Liver (tissue), 9 donors: Measurements from ENCODE around the gene COL8A2. TPM values are rescaled to one million over a fixed set of nuclear protein-coding genes. Genes with fewer than 3 reads are reported as not detected.
A peak's percentile ranks its signal among the peaks of the same experiment; 100 is the strongest.

Experiments used
- DNase-seq: peaks from one replicate; pipeline ENCODE4 v3.0.0-alpha.2; 2017; ENCODE audit warnings: low spot score
- H3K27ac ChIP-seq, 2 donors: one replicate each; pipeline ENCODE4 v1.7.0; 2013; ENCODE audit warnings: inconsistent platforms in 2 of 2, low read length in 2 of 2, control low read depth in 1 of 2, low read depth in 1 of 2, mild to moderate bottlenecking in 1 of 2
- H3K27me3 ChIP-seq, 4 donors: one replicate each; pipeline versions ENCODE4 v1.6.1 to v1.7.0; 2013; ENCODE audit warnings: low read length in 3 of 4, inconsistent platforms in 1 of 4, mild to moderate bottlenecking in 1 of 4, moderate library complexity in 1 of 4; ENCODE audit not compliant: control insufficient read depth in 4 of 4, insufficient read depth in 4 of 4
- H3K36me3 ChIP-seq, 4 donors: one replicate each; pipeline versions ENCODE4 v1.6.1 to v1.7.0; 2013; ENCODE audit warnings: low read length in 3 of 4, mild to moderate bottlenecking in 3 of 4, low read depth in 1 of 4, moderate library complexity in 1 of 4; ENCODE audit not compliant: control insufficient read depth in 4 of 4, insufficient read depth in 3 of 4
- H3K4me1 ChIP-seq, 4 donors: one replicate each; pipeline versions ENCODE4 v1.6.1 to v1.7.0; 2013; ENCODE audit warnings: low read length in 3 of 4, mild to moderate bottlenecking in 3 of 4, moderate library complexity in 1 of 4; ENCODE audit not compliant: control insufficient read depth in 4 of 4, insufficient read depth in 4 of 4
- H3K4me3 ChIP-seq, 3 donors: one replicate each; pipeline versions ENCODE4 v1.6.1 to v1.7.0; 2013; ENCODE audit warnings: low read length in 3 of 3, control low read depth in 1 of 3, low read depth in 1 of 3, mild to moderate bottlenecking in 1 of 3
- H3K9ac ChIP-seq, 2 donors: one replicate each; pipeline ENCODE4 v1.7.0; 2013; ENCODE audit warnings: low read length in 2 of 2, mild to moderate bottlenecking in 2 of 2, moderate library complexity in 2 of 2, control low read depth in 1 of 2, low read depth in 1 of 2
- H3K9me3 ChIP-seq, 4 donors: one replicate each; pipeline versions ENCODE4 v1.6.1 to v1.7.0; 2013; ENCODE audit warnings: low read length in 3 of 4; ENCODE audit not compliant: control insufficient read depth in 4 of 4
- FOXA1 ChIP-seq: IDR thresholded peaks from 2 replicates; pipeline ENCODE4 v1.6.1; 2016; ENCODE audit warnings: antibody characterized with exemption
- FOXA2 ChIP-seq: IDR thresholded peaks from 2 replicates; pipeline ENCODE4 v1.6.1; 2016; ENCODE audit warnings: antibody characterized with exemption
- GABPA ChIP-seq, 2 donors: IDR thresholded peaks in 1 of 2; conservative IDR thresholded peaks in 1 of 2; 2 replicates each; pipeline ENCODE4 v1.6.1; 2016; ENCODE audit warnings: antibody characterized with exemption in 2 of 2, mild to moderate bottlenecking in 1 of 2, moderate library complexity in 1 of 2
- HNF4A ChIP-seq, 2 donors: conservative IDR thresholded peaks; 2 replicates each; pipeline ENCODE4 v1.6.1; 2016; ENCODE audit warnings: antibody characterized with exemption in 2 of 2, mild to moderate bottlenecking in 2 of 2
- HNF4G ChIP-seq: IDR thresholded peaks from 2 replicates; pipeline ENCODE4 v1.6.1; 2016; ENCODE audit warnings: antibody characterized with exemption
- JUND ChIP-seq, 2 donors: IDR thresholded peaks; 2 replicates each; pipeline ENCODE4 v1.6.1; 2016; ENCODE audit warnings: antibody characterized with exemption in 2 of 2
- MAX ChIP-seq: IDR thresholded peaks from 2 replicates; pipeline ENCODE4 v1.6.1; 2016; ENCODE audit warnings: antibody characterized with exemption
- NR2F2 ChIP-seq: IDR thresholded peaks from 2 replicates; pipeline ENCODE4 v1.6.1; 2016; ENCODE audit warnings: antibody characterized with exemption
- RXRA ChIP-seq, 2 donors: IDR thresholded peaks; 2 replicates each; pipeline ENCODE4 v1.6.1; 2017 to 2018; ENCODE audit warnings: antibody characterized with exemption in 2 of 2, mild to moderate bottlenecking in 1 of 2
- SP1 ChIP-seq: IDR thresholded peaks from 2 replicates; pipeline ENCODE4 v1.6.1; 2018; ENCODE audit warnings: antibody characterized with exemption, mild to moderate bottlenecking
- TAF1 ChIP-seq: conservative IDR thresholded peaks from 2 replicates; pipeline ENCODE4 v1.6.1; 2016; ENCODE audit warnings: antibody characterized with exemption, mild to moderate bottlenecking
- YY1 ChIP-seq: IDR thresholded peaks from 2 replicates; pipeline ENCODE4 v1.6.1; 2016; ENCODE audit warnings: antibody characterized with exemption, mild to moderate bottlenecking
- whole genome bisulfite sequencing: extraction: QIAGEN DNeasy Blood & Tissue Kit; methylation state at CpG from one replicate; pipeline ENCODE4 v1.1.7; 2013; 5-methylcytosine and 5-hydroxymethylcytosine counted together
- polyA plus RNA-seq, 2 donors: library from polyadenylated mRNA; stranded (reverse) in 1 of 2; unstranded in 1 of 2; fragments of 200-250 nt in 1 of 2; fragments of >200 nt in 1 of 2; fragmentation: Nextera tagmentation in 1 of 2; extraction: Ambion mirVana in 1 of 2; gene quantifications; one replicate each; pipeline versions ENCODE4 v1.2.1 to v1.2.3, GENCODE V29; 2013 to 2015
- total RNA-seq, 2 donors: library from RNA; depleted of rRNA; stranded (reverse); fragments of >200 nt; gene quantifications; one replicate each; pipeline ENCODE4 v1.2.3, GENCODE V29; 2014
- TF ChIP-seq, protein P1 (sequence below): IDR thresholded peaks from 2 replicates; pipeline ENCODE4 v1.6.1; 2016; ENCODE audit warnings: antibody characterized with exemption, mild to moderate bottlenecking
- TF ChIP-seq, protein P2 (sequence below): IDR thresholded peaks from 2 replicates; pipeline ENCODE4 v1.6.1; 2016; ENCODE audit warnings: antibody characterized with exemption
- TF ChIP-seq, protein P3 (sequence below): fragments of 150-350 bp; IDR thresholded peaks from 2 replicates; pipeline ENCODE4 v1.5.1; 2017; ENCODE audit warnings: improper control_type of control experiment, low read depth, low read length; ENCODE audit not compliant: missing input control
- donor health status: healthy.
- donor health status: healthy.
- donor health status: healthy.
- donor health status: healthy.
- donor health status: healthy.

Gene COL8A2
- total RNA-seq (under 1 TPM; 0.33 to 0.37 TPM), polyA plus RNA-seq (under 1 TPM; 0.04 to 0.47 TPM)

DNA sequence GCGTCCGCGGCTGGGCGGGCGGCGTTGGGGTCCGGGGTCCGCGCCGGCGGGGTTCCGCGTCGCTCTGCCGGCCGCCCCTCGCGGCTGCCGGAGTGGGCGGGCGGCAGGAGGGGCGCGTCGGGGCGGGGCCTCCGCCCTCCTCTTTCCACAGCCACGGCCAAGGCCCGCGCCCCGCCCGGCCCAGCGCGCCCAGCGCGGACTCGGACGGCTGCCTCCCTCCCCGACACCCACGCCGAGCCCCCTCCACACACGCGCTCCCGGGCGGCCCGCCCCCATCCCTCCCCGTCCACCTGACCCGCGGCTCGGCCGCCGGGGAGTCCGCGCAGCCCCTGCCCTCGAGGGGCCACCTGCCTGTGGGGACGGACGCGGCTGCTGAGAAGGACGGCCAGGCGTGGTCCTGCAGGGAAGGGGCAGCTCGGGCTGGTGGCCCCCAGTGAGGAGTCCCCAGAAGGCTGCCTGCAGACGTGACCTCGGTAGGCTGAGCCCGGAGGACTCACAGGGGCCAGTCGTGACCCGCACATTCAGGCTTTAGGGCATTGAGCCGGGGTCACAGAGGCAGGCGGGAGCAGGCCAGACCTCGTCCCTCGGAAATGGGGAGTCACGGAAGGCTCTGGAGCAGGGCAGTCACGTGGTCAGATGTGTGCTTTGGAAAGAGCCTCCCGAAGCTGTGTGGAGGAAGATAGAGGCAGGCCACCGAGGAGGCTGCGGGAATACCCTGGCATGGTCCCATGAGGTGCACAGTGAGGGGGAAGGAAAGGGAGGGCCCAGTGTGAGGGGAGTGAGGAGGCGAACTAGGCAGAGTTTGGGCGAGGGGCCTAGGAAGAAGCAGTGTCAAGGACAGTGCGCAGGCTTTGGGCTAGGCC lies at the start of gene COL8A2:
Gene COL8A2 (minus strand): TSS at position 94 of the 863 bp plus-strand sequence. CDS start 24,980 bp downstream, outside the sequence.
- WGBS, result 15% methylated on average over 77 of the region's 77 CpGs

DNA sequence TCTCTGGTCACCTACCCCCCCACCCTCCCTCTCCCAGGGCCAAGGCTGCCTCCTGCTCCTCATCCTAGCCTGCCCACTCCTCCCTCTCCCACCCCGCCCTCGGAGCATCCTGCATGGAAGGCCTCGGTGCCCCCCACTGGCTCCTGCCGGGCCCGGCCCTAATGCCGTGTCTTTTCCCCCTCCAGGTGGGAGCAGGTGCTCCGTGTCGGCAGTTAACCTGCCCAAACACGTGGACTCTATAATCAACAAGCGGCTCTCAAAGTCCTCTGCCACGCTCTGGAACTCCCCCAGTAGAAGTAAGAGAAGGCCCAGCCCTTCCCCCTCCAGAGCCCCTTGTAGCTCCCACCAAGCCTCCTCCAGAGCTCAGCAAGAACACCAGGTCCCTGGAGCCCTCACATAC lies 49.7 kb upstream of the COL8A2 start:
- Histone ChIP-seq H3K27ac (no peak overlapping the region), H3K9ac (no peak overlapping the region), H3K9me3 (no peaks in the 10 kb centered on the region), H3K4me3 (no peak overlapping the region), H3K27me3 (no peaks in the 10 kb centered on the region), H3K4me1 (peaks cover 0 to 13% (median 9%) of the 10 kb centered on the region in 4 donors), H3K36me3 (peaks cover 5 to 25% (median 13%) of the 10 kb centered on the region in 4 donors)
- WGBS, result 92% methylated on average over 11 of the region's 11 CpGs
- TF ChIP-seq, protein P1, sequence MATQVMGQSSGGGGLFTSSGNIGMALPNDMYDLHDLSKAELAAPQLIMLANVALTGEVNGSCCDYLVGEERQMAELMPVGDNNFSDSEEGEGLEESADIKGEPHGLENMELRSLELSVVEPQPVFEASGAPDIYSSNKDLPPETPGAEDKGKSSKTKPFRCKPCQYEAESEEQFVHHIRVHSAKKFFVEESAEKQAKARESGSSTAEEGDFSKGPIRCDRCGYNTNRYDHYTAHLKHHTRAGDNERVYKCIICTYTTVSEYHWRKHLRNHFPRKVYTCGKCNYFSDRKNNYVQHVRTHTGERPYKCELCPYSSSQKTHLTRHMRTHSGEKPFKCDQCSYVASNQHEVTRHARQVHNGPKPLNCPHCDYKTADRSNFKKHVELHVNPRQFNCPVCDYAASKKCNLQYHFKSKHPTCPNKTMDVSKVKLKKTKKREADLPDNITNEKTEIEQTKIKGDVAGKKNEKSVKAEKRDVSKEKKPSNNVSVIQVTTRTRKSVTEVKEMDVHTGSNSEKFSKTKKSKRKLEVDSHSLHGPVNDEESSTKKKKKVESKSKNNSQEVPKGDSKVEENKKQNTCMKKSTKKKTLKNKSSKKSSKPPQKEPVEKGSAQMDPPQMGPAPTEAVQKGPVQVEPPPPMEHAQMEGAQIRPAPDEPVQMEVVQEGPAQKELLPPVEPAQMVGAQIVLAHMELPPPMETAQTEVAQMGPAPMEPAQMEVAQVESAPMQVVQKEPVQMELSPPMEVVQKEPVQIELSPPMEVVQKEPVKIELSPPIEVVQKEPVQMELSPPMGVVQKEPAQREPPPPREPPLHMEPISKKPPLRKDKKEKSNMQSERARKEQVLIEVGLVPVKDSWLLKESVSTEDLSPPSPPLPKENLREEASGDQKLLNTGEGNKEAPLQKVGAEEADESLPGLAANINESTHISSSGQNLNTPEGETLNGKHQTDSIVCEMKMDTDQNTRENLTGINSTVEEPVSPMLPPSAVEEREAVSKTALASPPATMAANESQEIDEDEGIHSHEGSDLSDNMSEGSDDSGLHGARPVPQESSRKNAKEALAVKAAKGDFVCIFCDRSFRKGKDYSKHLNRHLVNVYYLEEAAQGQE, result no peak
- TF ChIP-seq, protein P2, sequence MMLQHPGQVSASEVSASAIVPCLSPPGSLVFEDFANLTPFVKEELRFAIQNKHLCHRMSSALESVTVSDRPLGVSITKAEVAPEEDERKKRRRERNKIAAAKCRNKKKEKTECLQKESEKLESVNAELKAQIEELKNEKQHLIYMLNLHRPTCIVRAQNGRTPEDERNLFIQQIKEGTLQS, result no peak
- TF ChIP-seq NR2F2 (no peak), JUND (IDR thresholded peaks at IDR 0.05) (no peak), FOXA1 (no peak), GABPA (IDR thresholded peaks at IDR 0.05 in 1 of 2, conservative IDR thresholded peaks at IDR 0.05 in 1 of 2) (no peak), FOXA2 (no peak)
- DNase-seq, result no peak

More for the DNA sequence above, at the start of gene COL8A2:
- Histone ChIP-seq H3K4me3 (peak within 1 kb of the TSS in 1 of 3 donors; percentile 40), H3K36me3 (no peaks in the 10 kb centered on the region), H3K27me3 (no peaks in the 10 kb centered on the region), H3K27ac (no peak within 1 kb of the TSS), H3K9me3 (no peaks in the 10 kb centered on the region), H3K4me1 (peaks cover 0 to 3% (median 0%) of the 10 kb centered on the region in 4 donors), H3K9ac (no peak within 1 kb of the TSS)
- DNase-seq, result no peak
- peak in 1 of 2 donors; percentile 17 for TF ChIP-seq RXRA (IDR thresholded peaks at IDR 0.05)
- no peak for TF ChIP-seq FOXA2

DNA sequence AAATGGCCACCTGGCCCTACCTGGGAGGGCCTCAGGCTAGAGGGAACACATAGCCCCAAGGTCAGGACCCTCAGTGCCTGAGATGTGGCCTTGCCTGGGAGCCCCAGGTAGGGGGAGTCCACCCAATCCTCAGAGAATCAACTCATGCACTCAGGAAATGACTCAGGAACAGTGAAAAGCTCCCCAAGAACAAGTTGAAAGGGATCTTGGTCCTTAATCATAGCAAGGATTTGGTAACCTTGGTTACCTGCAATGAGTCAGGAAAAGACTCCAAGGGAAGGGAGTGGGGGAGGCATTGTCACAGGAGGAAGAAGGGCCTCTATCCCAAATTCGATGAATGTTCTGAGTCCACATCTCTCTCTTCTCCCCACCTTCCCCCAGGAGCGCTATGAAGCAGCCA lies 48.0 kb upstream of the COL8A2 start:
- Histone ChIP-seq H3K27ac (no peak overlapping the region), H3K27me3 (no peaks in the 10 kb centered on the region), H3K9me3 (no peaks in the 10 kb centered on the region), H3K9ac (no peak overlapping the region), H3K36me3 (peaks cover 5 to 25% (median 13%) of the 10 kb centered on the region in 4 donors), H3K4me3 (no peak overlapping the region), H3K4me1 (no peaks in the 10 kb centered on the region)
- DNase-seq, result no peak
- TF ChIP-seq NR2F2 (no peak), HNF4A (conservative IDR thresholded peaks at IDR 0.05) (no peak), SP1 (no peak), TAF1 (no peak), YY1 (no peak), HNF4G (no peak), GABPA (IDR thresholded peaks at IDR 0.05 in 1 of 2, conservative IDR thresholded peaks at IDR 0.05 in 1 of 2) (no peak), MAX (no peak)
- TF ChIP-seq, protein P3, sequence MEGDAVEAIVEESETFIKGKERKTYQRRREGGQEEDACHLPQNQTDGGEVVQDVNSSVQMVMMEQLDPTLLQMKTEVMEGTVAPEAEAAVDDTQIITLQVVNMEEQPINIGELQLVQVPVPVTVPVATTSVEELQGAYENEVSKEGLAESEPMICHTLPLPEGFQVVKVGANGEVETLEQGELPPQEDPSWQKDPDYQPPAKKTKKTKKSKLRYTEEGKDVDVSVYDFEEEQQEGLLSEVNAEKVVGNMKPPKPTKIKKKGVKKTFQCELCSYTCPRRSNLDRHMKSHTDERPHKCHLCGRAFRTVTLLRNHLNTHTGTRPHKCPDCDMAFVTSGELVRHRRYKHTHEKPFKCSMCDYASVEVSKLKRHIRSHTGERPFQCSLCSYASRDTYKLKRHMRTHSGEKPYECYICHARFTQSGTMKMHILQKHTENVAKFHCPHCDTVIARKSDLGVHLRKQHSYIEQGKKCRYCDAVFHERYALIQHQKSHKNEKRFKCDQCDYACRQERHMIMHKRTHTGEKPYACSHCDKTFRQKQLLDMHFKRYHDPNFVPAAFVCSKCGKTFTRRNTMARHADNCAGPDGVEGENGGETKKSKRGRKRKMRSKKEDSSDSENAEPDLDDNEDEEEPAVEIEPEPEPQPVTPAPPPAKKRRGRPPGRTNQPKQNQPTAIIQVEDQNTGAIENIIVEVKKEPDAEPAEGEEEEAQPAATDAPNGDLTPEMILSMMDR, result no peak
- TF ChIP-seq, protein P1, result no peak
- TF ChIP-seq, protein P2, result no peak
- WGBS, result 97% methylated on average over 2 of the region's 2 CpGs
